Measurements from ENCODE around the gene SSX2IP. TPM values are rescaled to one million over a fixed set of nuclear protein-coding genes. Genes with fewer than 3 reads are reported as not detected.

SSX2IP gene
- total RNA-seq, 2 donors from 2014 or later, result 10.7 to 25.2 TPM

DNA sequence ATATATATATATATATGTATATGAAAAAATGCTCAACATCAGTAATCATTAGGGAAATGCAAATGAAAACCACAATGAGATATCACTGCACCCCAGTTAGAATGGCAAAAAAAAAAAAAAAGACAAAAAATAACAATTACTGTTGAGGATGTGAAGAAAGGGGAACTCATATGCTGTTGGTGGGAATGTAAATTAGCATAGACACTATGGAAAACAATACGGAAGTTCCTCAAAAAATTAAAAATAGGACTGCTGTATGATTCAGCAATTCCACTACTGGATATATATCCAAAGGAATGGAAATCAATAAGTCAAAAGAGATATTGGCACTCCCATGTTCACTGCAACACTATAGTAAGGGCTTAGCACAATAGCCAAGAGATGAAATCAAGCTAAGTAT is 74.5 kb downstream of the SSX2IP start:
- intact Hi-C loops (cut with DNase I), result no loop called here
- H3K4me1 ChIP-seq (replicated peaks), result no peaks in the 10 kb centered on the region
- no peak overlapping the region for H3K4me3 ChIP-seq
- 82% methylated on average over 1 of the region's 1 CpG for WGBS
- TF ChIP-seq CTCF (IDR thresholded peaks at IDR 0.05), result no peak
- TF ChIP-seq POLR2A (IDR thresholded peaks at IDR 0.05), result no peak
- TF ChIP-seq POLR2AphosphoS5 (IDR thresholded peaks at IDR 0.05), result no peak
- no peaks in the 10 kb centered on the region for H3K27me3 ChIP-seq (replicated peaks; ENCODE audit: insufficient read depth)
- H3K9me3 ChIP-seq, result no peaks in the 10 kb centered on the region
- H3K27ac ChIP-seq, result no peak overlapping the region
- DNase-seq (ENCODE audit: low spot score), result no peak
- H3K36me3 ChIP-seq, result no peaks in the 10 kb centered on the region

- DNase-seq (ENCODE audit: low spot score), result no peak
- H3K27ac ChIP-seq, result no peak overlapping the region
- H3K9me3 ChIP-seq, result no peaks in the 10 kb centered on the region
- no peaks in the 10 kb centered on the region for H3K36me3 ChIP-seq
- no peak overlapping the region for H3K4me3 ChIP-seq
- H3K27me3 ChIP-seq (replicated peaks; ENCODE audit: insufficient read depth), result no peaks in the 10 kb centered on the region
- TF ChIP-seq POLR2AphosphoS5 (IDR thresholded peaks at IDR 0.05), result no peak
- no peak for TF ChIP-seq POLR2A (IDR thresholded peaks at IDR 0.05)
- TF ChIP-seq CTCF (IDR thresholded peaks at IDR 0.05), result no peak
- intact Hi-C loops (cut with DNase I), result no loop called here
- H3K4me1 ChIP-seq (replicated peaks), result no peaks in the 10 kb centered on the region
- 96% methylated on average over 2 of the region's 2 CpGs for WGBS
Measured at GRCh38 chr1:84613887-84614286, 76.4 kb downstream of the SSX2IP start.

- Histone ChIP-seq H3K27ac (no peak overlapping the region), H3K4me3 (no peak overlapping the region), H3K27me3 (replicated peaks; ENCODE audit: insufficient read depth) (no peaks in the 10 kb centered on the region), H3K36me3 (no peaks in the 10 kb centered on the region), H3K4me1 (replicated peaks) (no peaks in the 10 kb centered on the region), H3K9me3 (no peaks in the 10 kb centered on the region)
- intact Hi-C loops (cut with DNase I), result no loop called here
- TF ChIP-seq POLR2A (IDR thresholded peaks at IDR 0.05) (no peak), POLR2AphosphoS5 (IDR thresholded peaks at IDR 0.05) (no peak), CTCF (IDR thresholded peaks at IDR 0.05) (no peak)
- 75% methylated on average over 2 of the region's 2 CpGs for WGBS
- no peak for DNase-seq (ENCODE audit: low spot score)
Measured at GRCh38 chr1:84613026-84613425, 77.2 kb downstream of the SSX2IP start.

DNA sequence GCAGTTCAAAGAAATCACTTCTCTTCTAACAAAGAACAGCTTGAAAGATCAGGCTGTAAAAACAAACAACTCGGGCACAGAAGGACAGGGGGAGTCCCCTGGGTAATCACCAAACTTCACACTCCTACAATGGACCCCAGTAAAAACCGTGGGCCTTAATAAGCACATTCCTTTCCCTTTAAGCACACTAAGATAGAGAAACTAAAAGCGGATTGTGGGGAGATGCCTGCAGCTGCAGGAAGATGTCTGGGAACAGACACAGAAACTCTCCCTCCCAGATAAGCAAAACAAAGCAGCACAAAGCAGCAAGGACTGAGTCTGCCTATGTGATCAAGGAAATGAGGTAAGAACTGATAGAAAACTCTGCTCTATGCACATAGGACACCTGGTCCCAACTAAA is 78.5 kb downstream of the SSX2IP start:
- 6% methylated on average over 3 of the region's 3 CpGs for WGBS
- Histone ChIP-seq H3K9me3 (no peaks in the 10 kb centered on the region), H3K4me1 (replicated peaks) (no peaks in the 10 kb centered on the region), H3K27ac (peak overlapping the region; percentile 16 to 29), H3K4me3 (no peak overlapping the region), H3K27me3 (replicated peaks; ENCODE audit: insufficient read depth) (no peaks in the 10 kb centered on the region), H3K36me3 (no peaks in the 10 kb centered on the region)
- TF ChIP-seq POLR2A (IDR thresholded peaks at IDR 0.05) (no peak), POLR2AphosphoS5 (IDR thresholded peaks at IDR 0.05) (peak; percentile 14)
- DNase-seq (ENCODE audit: low spot score), result no peak
- intact Hi-C loops (cut with DNase I), result no loop called here

- H3K4me3 ChIP-seq, result no peak overlapping the region
- H3K27ac ChIP-seq, result no peak overlapping the region
- DNase-seq (ENCODE audit: low spot score), result no peak
- WGBS, result 0% methylated on average over 1 of the region's 1 CpG
- no peak for TF ChIP-seq CTCF (IDR thresholded peaks at IDR 0.05)
- no peak for TF ChIP-seq POLR2A (IDR thresholded peaks at IDR 0.05)
- TF ChIP-seq POLR2AphosphoS5 (IDR thresholded peaks at IDR 0.05), result no peak
- H3K9me3 ChIP-seq, result no peaks in the 10 kb centered on the region
- H3K27me3 ChIP-seq (replicated peaks; ENCODE audit: insufficient read depth), result no peaks in the 10 kb centered on the region
- no peaks in the 10 kb centered on the region for H3K4me1 ChIP-seq (replicated peaks)
- intact Hi-C loops (cut with DNase I), result no loop called here
- H3K36me3 ChIP-seq, result no peaks in the 10 kb centered on the region
Measured at GRCh38 chr1:84611091-84611490, 79.2 kb downstream of the SSX2IP start.

All from prostate gland (tissue), 2 donors.